Trophoblast cell (in vitro differentiated cells and primary cell): ENCODE measurements around the gene PTPRT.

Source experiments
- DNase-seq, 2 donors: peaks; one replicate each; pipeline ENCODE4 v3.0.0-alpha.2; 2016
- H2AFZ ChIP-seq: 2 replicates; pipeline ENCODE4 v1.6.1; 2013; ENCODE audit warnings: low read length, moderate library complexity, mild to moderate bottlenecking; ENCODE audit not compliant: insufficient read depth, poor library complexity
- H2AK5ac ChIP-seq: 2 replicates; pipeline ENCODE4 v1.6.1; 2013; ENCODE audit warnings: mild to moderate bottlenecking, low read length
- H2BK120ac ChIP-seq: 2 replicates; pipeline ENCODE4 v1.6.1; 2013; ENCODE audit warnings: low read length, mild to moderate bottlenecking, moderate library complexity; ENCODE audit not compliant: insufficient read depth, poor library complexity
- H2BK12ac ChIP-seq: 2 replicates; pipeline ENCODE4 v1.6.1; 2013; ENCODE audit warnings: mild to moderate bottlenecking, low read length, moderate library complexity
- H2BK5ac ChIP-seq: 2 replicates; pipeline ENCODE4 v1.6.1; 2013; ENCODE audit warnings: low read length, low read depth, moderate library complexity, mild to moderate bottlenecking; ENCODE audit not compliant: poor library complexity
- H3K14ac ChIP-seq: 2 replicates; pipeline ENCODE4 v1.6.1; 2013; ENCODE audit warnings: mild to moderate bottlenecking, low read length
- H3K18ac ChIP-seq: 2 replicates; pipeline ENCODE4 v1.6.1; 2013; ENCODE audit warnings: mild to moderate bottlenecking, low read length
- H3K23ac ChIP-seq: 2 replicates; pipeline ENCODE4 v1.6.1; 2013; ENCODE audit warnings: low read length
- H3K27ac ChIP-seq: 2 replicates; pipeline ENCODE4 v1.5.1; 2013; ENCODE audit warnings: low read depth, mild to moderate bottlenecking, inconsistent platforms, low read length, moderate library complexity
- H3K27me3 ChIP-seq: 2 replicates; pipeline ENCODE4 v1.6.1; 2013; ENCODE audit warnings: inconsistent platforms, mild to moderate bottlenecking, low read length, moderate library complexity; ENCODE audit not compliant: insufficient read depth
- H3K36me3 ChIP-seq, 2 experiments: 1 replicate in 1 of 2; 2 replicates in 1 of 2; pipeline ENCODE4 v1.6.1; 2013; ENCODE audit warnings: low read length in 2 of 2, mild to moderate bottlenecking in 2 of 2, moderate library complexity in 1 of 2; ENCODE audit not compliant: insufficient read depth in 2 of 2, control insufficient read depth in 1 of 2
- H3K4ac ChIP-seq: 2 replicates; pipeline ENCODE4 v1.6.1; 2013; ENCODE audit warnings: low read depth, mild to moderate bottlenecking, low read length, moderate library complexity
- H3K4me1 ChIP-seq, 2 experiments: 1 replicate in 1 of 2; 2 replicates in 1 of 2; pipeline ENCODE4 v1.6.1; 2013; ENCODE audit warnings: low read length in 2 of 2, mild to moderate bottlenecking in 2 of 2, moderate library complexity in 1 of 2; ENCODE audit not compliant: insufficient read depth in 2 of 2, control insufficient read depth in 1 of 2
- H3K4me2 ChIP-seq: 2 replicates; pipeline ENCODE4 v1.6.1; 2013; ENCODE audit warnings: inconsistent platforms, mild to moderate bottlenecking, low read length, moderate library complexity
- H3K4me3 ChIP-seq: 2 replicates; pipeline ENCODE4 v1.5.1; 2013; ENCODE audit warnings: mild to moderate bottlenecking, low read depth, low read length, inconsistent platforms
- H3K79me1 ChIP-seq: one replicate; pipeline ENCODE4 v1.6.1; 2013; ENCODE audit warnings: low read length
- H3K79me2 ChIP-seq: 2 replicates; pipeline ENCODE4 v1.6.1; 2013; ENCODE audit warnings: low read length, mild to moderate bottlenecking; ENCODE audit not compliant: control insufficient read depth, insufficient read depth, poor library complexity
- H3K9ac ChIP-seq: 2 replicates; pipeline ENCODE4 v1.6.1; 2013; ENCODE audit warnings: mild to moderate bottlenecking, low read length
- H3K9me3 ChIP-seq: 2 replicates; pipeline ENCODE4 v1.6.1; 2013; ENCODE audit warnings: low read depth, mild to moderate bottlenecking, control low read depth, inconsistent platforms, low read length; ENCODE audit not compliant: insufficient read depth
- H4K12ac ChIP-seq: 2 replicates; pipeline ENCODE4 v1.6.1; 2013; ENCODE audit warnings: low read depth, mild to moderate bottlenecking, low read length, moderate library complexity
- H4K8ac ChIP-seq: 2 replicates; pipeline ENCODE4 v1.6.1; 2013; ENCODE audit warnings: low read depth, mild to moderate bottlenecking, low read length, moderate library complexity
- H4K91ac ChIP-seq: one replicate; pipeline ENCODE4 v1.6.1; 2013; ENCODE audit warnings: low read depth, mild to moderate bottlenecking, low read length, moderate library complexity
- WGBS: extraction: QIAGEN DNeasy Blood & Tissue Kit; methylation state at CpG from one replicate; pipeline ENCODE4 v1.1.7; 2013; ENCODE audit warnings: missing lambda C conversion rate; ENCODE audit not compliant: insufficient read length, insufficient coverage; ENCODE audit errors: extremely low coverage; 5-methylcytosine and 5-hydroxymethylcytosine counted together

Gene PTPRT

GRCh38 chr20:42067596-42067995 is 1122.1 kb downstream of the PTPRT start:
- H2AK5ac ChIP-seq: no peak overlapping the region
- H4K12ac ChIP-seq: no peak overlapping the region
- no peak overlapping the region for H2BK12ac ChIP-seq
- no peak overlapping the region for H3K4ac ChIP-seq
- no peaks in the 10 kb centered on the region for H3K79me1 ChIP-seq
- no peak overlapping the region for H4K91ac ChIP-seq
- H3K4me2 ChIP-seq: no peak overlapping the region
- H3K79me2 ChIP-seq: no peaks in the 10 kb centered on the region
- H3K9ac ChIP-seq: no peak overlapping the region
- no peak overlapping the region for H4K8ac ChIP-seq
- no peak overlapping the region for H3K18ac ChIP-seq
- H3K14ac ChIP-seq: no peak overlapping the region
- no peak overlapping the region for H2BK120ac ChIP-seq
- WGBS: no CpG with 5 or more reads among the region's 3 CpGs
- DNase-seq: no peak
- H3K9me3 ChIP-seq: no peaks in the 10 kb centered on the region
- H3K27me3 ChIP-seq: no peaks in the 10 kb centered on the region
- no peaks in the 10 kb centered on the region for H3K4me1 ChIP-seq
- no peak overlapping the region for H2BK5ac ChIP-seq
- no peak overlapping the region for H2AFZ ChIP-seq
- H3K4me3 ChIP-seq: no peak overlapping the region
- no peak overlapping the region for H3K27ac ChIP-seq
- H3K23ac ChIP-seq: no peak overlapping the region
- H3K36me3 ChIP-seq: no peaks in the 10 kb centered on the region

DNA sequence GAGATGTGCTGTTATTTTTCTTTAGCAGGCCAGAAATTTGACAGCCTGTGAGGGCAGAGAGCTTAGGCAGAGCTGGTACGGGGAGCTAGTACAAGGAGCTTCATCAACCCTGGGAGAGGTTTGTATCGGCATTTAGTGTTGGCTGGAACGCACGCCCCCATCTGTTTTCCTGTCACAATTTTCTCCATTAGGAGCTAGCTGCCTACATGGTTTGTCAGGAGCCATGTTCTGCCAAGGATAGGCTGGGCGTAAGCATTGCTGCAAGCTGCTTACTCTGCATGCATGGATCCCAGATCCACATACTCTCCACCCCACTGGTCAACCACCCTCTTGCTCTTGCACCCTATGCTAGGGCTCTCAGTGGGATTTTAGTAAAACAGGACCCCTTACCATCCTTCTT is 1122.5 kb downstream of the PTPRT start:
- H2BK120ac ChIP-seq: no peak overlapping the region
- no peak overlapping the region for H3K9ac ChIP-seq
- no peak overlapping the region for H3K18ac ChIP-seq
- H3K9me3 ChIP-seq: no peaks in the 10 kb centered on the region
- no peak for DNase-seq
- no peaks in the 10 kb centered on the region for H3K4me1 ChIP-seq
- no peak overlapping the region for H3K4me2 ChIP-seq
- no peak overlapping the region for H2BK12ac ChIP-seq
- no CpG with 5 or more reads among the region's 5 CpGs for WGBS
- no peak overlapping the region for H3K23ac ChIP-seq
- H3K27ac ChIP-seq: no peak overlapping the region
- no peak overlapping the region for H2AK5ac ChIP-seq
- H3K4ac ChIP-seq: no peak overlapping the region
- no peak overlapping the region for H4K91ac ChIP-seq
- H3K4me3 ChIP-seq: no peak overlapping the region
- no peaks in the 10 kb centered on the region for H3K79me1 ChIP-seq
- no peaks in the 10 kb centered on the region for H3K36me3 ChIP-seq
- no peaks in the 10 kb centered on the region for H3K79me2 ChIP-seq
- no peak overlapping the region for H4K8ac ChIP-seq
- no peaks in the 10 kb centered on the region for H3K27me3 ChIP-seq
- no peak overlapping the region for H4K12ac ChIP-seq
- H2AFZ ChIP-seq: no peak overlapping the region
- no peak overlapping the region for H2BK5ac ChIP-seq
- H3K14ac ChIP-seq: no peak overlapping the region

GRCh38 chr20:42063141-42063540 is 1126.6 kb downstream of the PTPRT start:
- Histone ChIP-seq H3K79me2 (no peaks in the 10 kb centered on the region), H3K4me2 (no peak overlapping the region), H3K27me3 (no peaks in the 10 kb centered on the region), H2AFZ (no peak overlapping the region), H3K9me3 (no peaks in the 10 kb centered on the region), H2BK12ac (no peak overlapping the region), H4K12ac (no peak overlapping the region), H3K23ac (no peak overlapping the region), H3K9ac (no peak overlapping the region), H3K4me1 (no peaks in the 10 kb centered on the region), H3K14ac (no peak overlapping the region), H4K8ac (no peak overlapping the region), H2BK5ac (no peak overlapping the region), H3K27ac (no peak overlapping the region), H3K79me1 (no peaks in the 10 kb centered on the region), H3K4me3 (no peak overlapping the region), H3K36me3 (no peaks in the 10 kb centered on the region), H4K91ac (no peak overlapping the region), H3K4ac (no peak overlapping the region), H2BK120ac (no peak overlapping the region), H2AK5ac (no peak overlapping the region), H3K18ac (no peak overlapping the region)
- no peak for DNase-seq
- WGBS: no CpG with 5 or more reads among the region's 4 CpGs

GRCh38 chr20:42053350-42053749 is 1136.4 kb downstream of the PTPRT start:
- Histone ChIP-seq H3K9me3 (peaks cover 2% of the 10 kb centered on the region), H3K79me1 (no peaks in the 10 kb centered on the region), H3K4me2 (no peak overlapping the region), H3K14ac (no peak overlapping the region), H4K12ac (no peak overlapping the region), H3K4me3 (no peak overlapping the region), H3K27ac (no peak overlapping the region), H2AFZ (no peak overlapping the region), H3K36me3 (no peaks in the 10 kb centered on the region), H3K18ac (no peak overlapping the region), H4K8ac (no peak overlapping the region), H2BK5ac (no peak overlapping the region), H3K9ac (no peak overlapping the region), H3K4ac (no peak overlapping the region), H2BK12ac (no peak overlapping the region), H2AK5ac (no peak overlapping the region), H3K23ac (no peak overlapping the region), H3K79me2 (no peaks in the 10 kb centered on the region), H3K4me1 (no peaks in the 10 kb centered on the region), H2BK120ac (no peak overlapping the region), H3K27me3 (no peaks in the 10 kb centered on the region), H4K91ac (no peak overlapping the region)
- WGBS: no CpG with 5 or more reads among the region's 3 CpGs
- DNase-seq: no peak
